ENCODE data around the gene CSTPP1.
"Not testable (repeated sequence)": the region's sequence is repeated elsewhere in the genome, so short reads cannot be mapped to it uniquely, and the experiment has no call there.

Gene CSTPP1

DNA sequence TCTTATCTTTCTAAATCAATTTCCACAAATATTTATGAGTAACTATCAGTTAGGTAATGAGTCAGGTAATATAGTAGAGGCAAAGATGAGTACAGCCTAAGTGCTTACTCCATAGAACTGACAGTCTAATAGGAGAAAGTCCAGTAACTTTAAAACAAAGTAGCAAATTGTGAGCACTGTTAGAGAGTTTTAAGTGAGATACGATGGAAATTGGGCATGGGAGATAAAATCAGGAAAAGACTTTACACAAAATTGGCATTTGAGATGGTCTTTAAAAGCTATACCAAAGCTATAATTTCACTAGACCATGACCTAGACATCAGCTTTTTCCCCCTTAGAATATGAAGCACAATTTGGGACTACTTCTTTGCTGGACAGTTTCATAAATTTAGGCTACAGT lies 113.7 kb downstream of the CSTPP1 start:
- DNase-seq (ENCODE audit: low spot score): no peak

DNA sequence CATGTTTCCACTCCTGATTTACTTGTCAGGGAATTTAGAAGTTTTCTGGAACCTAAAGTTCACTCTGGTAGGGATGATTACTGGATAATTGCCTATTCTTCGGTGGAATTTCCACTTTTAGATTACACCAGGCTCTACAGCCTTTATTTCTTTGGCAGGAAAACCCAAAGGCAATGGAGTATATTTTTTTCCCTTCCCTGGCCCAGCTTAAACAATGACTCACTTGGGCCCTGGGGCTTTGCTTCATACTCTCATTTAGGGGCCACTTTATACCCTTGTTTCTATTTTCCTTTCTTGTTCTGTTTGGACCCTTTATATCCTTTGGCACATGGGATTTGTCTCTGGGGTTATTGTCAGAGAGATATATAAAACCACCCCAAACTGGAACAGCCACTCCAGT lies 114.7 kb downstream of the CSTPP1 start:
- DNase-seq (ENCODE audit: low spot score): no peak

DNA sequence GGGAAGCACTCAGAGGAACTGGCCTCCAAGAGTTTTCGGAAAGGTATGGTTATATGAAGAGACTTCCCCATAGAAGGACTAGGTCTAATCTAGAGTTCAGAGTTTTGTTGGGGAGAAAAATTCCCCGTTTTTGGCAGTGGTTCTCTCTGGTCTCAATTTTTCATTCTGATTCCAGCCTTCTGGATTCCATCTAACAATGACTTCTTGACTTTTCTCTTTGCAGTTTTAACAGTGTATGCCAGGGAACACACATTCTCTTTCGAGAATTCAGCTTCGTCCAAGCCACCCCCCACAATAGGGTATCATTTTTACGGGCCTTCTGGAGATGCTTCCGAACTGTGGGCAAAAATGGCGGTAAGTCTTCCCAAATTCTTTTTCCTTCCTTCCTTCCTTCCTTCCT lies 115.6 kb downstream of the CSTPP1 start:
- no peak for DNase-seq (ENCODE audit: low spot score)

DNA sequence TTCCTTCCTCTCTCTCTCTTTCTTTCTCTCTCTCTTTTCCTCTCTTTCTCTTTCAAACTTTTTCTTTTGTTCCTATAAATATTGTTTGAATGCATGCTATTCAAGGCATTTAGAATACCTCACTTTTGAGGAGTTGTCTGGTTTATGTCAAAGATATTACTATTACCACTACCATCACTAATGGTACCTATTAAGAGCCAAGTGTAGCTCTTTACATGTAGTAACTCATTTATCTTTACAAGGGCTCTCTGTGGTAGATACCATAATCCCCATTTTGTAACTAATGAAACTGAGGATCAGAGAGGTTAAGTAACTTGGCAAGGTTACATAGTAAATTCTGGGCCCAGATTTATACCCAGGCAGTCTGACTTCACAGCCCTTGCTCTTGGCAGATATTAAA lies 116.0 kb downstream of the CSTPP1 start:
- no peak for DNase-seq (ENCODE audit: low spot score)

DNA sequence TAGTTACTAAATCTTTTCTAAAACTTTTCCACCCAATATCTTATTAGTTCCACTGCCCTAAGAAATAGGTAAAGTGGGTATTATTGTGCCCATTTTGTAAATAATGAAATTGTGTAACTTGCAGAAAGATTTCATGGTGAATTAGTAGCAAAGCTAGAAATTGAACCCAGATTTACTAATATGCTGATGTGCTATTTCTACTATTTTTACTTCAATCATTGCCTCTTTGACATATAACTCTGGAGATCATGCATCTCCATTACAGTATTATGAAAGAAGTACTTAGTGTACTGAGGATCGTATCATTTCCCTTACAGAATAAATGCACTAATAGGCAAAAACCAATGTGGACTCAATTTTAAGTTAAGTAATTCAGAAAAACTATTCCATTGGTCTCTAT lies 119.0 kb downstream of the CSTPP1 start:
- no peak for DNase-seq (ENCODE audit: low spot score)

DNA sequence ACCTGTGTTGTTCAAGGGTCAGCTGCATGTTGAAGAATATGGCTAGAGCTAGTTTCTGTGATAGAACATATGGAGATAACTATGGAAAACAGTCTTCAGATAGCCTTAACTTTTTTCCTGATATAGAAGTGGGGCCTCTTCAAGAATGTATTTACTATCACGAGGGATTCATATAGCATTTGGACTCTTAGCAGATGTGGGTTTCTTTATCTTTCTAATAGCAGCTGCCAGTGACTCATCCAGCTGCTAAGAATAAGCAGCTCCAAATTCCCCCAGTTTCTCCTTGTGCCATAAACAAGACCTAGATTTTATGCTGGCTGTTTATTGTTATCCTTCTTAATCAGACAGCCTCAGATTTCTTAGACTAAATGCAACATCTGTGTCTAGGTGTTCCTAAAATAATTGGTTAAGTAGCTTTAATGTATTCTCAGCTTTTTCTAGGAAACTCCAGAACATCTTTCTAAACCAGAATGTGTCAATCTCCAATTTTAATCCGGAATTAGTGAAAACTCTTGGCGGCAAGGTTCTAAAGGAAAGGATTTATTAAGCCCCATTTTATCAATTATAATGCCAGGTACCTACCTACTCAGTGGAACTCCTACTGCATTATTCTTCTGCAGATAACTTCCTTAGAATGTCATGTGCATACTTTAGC lies 119.8 kb downstream of the CSTPP1 start:
- no peak for DNase-seq (ENCODE audit: low spot score)

DNA sequence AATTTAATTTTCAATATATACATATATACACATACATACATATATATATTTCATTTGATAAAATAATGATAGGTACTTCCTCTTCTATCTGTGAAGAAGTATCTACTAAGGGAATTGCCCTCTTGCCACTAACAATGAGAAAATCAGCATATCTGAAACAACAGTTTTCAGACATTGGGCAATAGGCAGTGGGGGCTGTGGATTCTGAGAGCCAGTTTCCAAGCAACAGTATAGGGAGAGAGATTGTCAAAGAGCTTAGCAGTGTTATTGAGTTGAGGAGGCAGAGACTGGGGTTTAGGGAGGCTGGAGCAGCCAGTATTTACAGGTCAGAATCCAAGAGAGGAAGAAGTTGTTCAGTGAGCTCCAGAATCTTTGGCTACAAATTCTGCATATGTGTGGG lies 120.8 kb downstream of the CSTPP1 start:
- no peak for DNase-seq (ENCODE audit: low spot score)

DNA sequence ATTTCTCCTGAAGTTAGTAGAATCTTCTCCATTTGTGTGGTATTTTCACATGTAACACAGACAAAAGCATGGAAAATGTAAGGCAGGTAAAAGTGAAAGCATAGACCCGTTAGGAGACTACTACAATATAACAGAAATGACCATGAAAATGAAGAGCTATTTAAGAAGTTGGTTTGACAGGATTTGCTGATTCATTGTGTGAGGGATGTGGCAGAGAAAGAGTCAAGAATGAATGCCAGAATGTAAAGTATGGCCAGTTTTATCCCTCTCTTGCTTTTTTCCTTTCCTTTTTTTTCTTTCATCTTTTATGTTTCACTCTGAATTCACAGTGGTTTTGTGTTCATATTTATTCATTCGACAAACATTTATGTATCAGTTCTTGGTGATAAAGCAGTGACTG lies 124.2 kb downstream of the CSTPP1 start:
- no peak for DNase-seq (ENCODE audit: low spot score)

DNA sequence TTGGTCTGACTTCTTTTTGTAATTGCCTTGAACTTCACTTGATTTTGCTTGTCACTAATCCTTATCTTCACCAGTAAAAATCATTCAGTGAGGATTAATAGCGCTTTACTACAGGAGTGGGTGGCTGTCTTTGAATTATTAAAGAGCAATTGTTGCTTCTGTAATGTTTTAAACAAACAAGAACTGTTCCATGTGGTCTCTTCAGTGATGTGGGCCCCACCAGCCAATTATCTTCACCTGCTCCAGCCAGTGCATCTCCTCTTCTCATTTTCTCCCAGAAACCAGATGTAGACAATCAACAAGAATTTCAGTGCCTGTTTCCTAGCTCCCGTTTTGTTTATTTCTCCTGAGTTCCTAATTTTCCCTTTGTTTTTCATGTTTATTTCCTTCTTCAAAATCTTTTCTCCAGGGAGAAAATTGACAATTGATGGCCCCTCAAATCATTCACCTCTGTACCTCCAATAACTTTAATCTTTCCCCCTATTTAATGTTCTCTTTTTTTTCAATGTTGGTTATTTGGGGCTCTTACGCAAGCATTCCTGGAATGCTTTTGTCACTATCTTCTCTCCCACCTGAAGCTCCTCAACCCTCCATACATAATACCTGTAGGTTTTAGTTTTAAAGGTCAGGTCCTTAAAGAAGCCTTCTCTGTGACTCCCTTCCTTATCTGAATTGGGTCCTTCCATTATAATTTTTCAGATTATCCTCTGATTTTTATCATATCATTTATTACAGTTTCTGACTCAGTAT lies 125.0 kb downstream of the CSTPP1 start:
- DNase-seq (ENCODE audit: low spot score): no peak

DNA sequence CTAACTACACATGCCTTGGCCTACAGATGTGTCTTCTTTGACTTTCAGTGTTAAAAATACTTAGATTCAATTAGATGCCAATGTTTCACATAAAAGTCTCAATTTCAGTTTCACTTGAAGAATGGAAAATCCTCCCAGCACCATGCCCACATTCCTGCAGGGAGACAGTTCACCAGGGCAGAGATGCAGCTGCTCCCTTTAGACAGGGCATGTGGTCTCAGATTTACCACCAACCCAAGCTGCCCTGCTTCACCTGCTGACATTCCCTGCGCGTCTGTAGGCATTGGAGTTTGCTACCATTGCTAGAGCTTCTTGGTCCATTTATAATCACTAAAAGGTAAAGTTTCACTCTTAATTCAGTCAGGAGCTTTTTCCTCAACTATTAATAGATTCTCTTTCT lies 126.2 kb downstream of the CSTPP1 start:
- DNase-seq (ENCODE audit: low spot score): no peak

DNA sequence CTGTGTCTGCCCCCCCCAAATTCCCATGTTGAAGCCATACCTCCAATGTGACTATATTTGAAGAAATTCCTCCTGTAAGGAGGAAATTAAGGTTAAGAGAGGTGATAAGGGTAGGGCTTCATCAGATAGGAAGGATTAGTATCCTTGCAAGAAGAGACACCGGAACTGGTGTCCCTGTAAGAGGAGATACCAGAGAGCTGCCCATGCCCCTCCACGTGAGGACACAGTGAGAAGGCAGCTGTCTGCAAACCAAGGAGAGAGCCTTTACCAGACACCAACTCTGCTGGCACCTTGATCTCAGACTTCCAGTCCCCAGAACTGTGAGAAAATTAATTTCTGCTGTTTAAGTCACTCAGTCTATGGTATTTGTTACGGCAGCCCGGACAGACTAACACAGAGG lies 130.8 kb downstream of the CSTPP1 start:
- no peak for DNase-seq (ENCODE audit: low spot score)

DNA sequence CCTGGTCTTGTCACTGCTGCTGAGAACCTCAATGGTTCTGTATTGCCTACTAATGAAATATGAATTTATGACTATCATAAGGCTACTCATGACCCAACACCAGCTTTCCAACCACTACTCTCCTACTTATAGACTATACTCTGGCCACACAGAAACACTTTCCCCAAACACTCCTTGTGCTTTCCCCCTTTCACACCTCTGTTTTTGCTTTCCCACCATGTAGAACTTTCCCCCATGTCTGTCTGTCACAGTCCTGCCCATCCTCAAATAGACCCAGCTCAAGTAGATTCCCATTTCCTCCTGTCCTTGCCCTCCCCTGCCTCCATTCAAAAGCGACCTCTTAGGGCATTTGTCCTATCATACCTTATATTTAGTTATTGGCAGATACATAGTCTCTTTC lies 134.2 kb downstream of the CSTPP1 start:
- DNase-seq (ENCODE audit: low spot score): no peak

DNA sequence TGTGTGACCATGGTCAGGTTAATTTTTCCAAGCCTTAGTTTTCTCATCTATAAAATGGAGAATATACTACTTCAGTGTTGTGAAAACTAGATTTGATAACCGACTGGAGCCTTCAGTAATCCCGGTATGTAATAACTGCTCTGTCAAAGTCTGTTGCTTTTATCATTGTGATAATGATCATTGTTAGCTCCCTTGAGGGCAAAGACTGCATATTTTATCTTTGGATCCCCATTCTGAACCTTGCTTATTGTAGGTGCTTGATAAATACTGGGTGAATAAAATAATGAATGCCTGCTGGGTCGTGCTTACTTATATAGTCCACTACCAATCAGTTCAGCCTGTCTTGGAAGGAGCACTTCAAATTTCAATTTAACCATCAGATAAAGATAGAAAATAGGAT lies 134.8 kb downstream of the CSTPP1 start:
- no peak for DNase-seq (ENCODE audit: low spot score)

DNA sequence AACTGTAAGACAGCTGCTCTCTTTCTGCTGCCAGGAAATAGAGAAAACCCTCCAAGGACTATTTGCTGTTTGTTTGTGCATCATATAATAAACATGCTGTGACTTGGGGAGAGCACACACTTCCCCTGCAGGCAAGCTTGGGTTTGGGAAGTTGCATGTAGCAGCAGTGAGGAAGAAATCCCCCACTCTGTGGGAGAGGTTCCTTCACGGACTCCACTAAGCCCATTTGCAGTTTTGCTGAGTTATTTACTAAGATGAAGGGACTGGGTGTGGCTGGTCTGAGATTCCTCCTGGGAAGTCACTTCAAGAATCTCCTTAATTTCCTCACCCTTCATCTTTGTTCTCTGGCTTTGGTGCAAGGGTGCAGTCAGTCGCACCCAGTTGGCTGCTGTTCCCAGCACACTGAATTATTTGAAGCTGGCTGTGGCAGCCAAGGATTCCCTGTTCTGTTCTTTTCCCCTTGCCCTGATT lies 135.3 kb downstream of the CSTPP1 start:
- DNase-seq (ENCODE audit: low spot score): peak; percentile 20

DNA sequence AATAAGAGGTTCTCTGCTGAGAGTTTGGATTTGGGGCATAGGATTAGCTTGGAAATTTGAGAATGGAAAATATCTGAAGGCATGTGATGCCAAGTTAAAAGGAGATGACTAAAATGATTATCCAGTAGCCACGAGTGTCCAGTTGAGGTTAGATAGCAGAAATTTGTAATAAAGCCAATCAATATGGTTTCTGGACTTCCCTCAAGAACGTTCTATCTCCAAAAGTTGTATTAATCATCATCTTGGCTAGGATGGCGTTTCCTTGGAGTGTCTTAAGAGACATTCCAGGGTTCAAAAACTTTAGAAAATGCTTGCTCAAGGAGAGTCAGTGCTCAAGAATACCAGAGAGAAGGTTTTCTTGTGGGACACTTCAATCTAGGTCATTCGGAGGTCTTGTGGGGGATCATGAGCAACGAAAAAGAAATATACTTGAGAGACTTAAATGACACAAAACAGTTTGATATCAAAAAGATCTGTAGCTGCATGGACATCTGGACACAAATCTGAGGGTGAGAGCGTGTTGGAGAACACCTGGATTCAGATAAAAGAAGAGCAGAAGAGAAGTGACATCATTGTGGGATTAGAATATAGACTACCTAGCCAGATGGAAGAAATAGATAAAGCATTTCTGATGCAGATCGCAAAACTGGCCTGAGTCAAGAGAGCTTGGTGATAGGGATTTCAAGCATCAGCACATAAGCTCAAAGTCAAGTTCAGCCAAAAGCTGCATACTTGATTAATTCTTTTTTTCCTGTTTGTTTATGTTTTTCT lies 142.4 kb downstream of the CSTPP1 start:
- no peak for DNase-seq (ENCODE audit: low spot score)

DNA sequence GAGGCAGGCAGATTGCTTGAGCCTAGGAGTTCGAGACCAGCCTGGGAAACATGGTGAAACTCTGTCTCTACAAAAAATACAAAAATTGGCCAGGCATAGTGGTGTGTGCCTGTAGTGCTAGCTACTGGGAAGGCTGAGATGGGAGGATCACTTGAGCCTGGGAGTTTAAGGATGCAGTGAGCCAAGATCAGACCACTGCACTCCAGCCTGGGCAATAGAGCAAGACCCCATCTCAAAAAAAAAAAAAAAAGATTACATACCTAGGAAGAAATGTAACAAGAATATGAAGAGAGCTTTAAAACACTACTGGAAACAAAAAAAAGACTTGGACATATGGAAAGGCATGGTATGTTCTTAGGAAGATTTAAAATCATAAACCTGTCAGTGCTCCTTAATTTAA lies 144.2 kb downstream of the CSTPP1 start:
- DNase-seq (ENCODE audit: low spot score): not testable (repeated sequence)

DNA sequence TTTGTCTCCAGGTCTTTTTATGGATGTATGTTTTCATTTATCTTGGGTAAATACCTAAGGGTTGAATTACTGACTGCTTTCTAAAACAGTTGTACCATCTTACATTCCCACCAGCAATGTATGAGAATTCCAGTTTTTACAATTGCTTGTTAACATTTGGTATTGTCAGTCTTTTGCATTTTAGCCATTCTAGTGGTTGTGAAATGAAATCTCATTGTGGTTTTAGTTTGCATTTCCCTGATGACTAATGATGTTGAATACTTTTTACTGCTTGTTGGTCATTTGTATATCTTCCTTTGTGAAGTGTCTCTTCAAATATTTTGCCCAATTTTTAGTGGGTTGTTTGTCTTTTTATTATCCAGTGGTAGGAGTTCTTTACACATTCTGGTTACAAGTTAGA lies 147.4 kb downstream of the CSTPP1 start:
- no peak for DNase-seq (ENCODE audit: low spot score)

DNA sequence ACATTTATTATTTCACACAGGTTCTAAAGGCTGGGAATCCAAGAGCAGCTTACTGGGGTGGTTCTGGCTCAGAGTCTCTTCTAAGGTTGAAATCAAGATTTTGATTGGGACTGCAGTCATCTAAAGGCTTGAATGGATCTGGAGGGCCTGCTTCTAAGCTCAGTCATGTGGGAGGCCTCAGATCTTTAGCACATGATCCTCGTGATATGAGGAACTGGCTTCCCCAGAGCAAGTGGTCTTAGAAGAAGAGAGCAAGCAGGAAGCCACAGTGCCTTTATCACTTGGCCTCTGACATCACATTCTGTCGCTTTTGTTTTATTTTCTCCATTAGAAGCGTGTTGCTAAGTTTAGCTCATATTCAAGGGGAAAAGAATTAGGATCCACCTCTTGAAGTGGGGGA lies 151.2 kb downstream of the CSTPP1 start:
- no peak for DNase-seq (ENCODE audit: low spot score)

DNA sequence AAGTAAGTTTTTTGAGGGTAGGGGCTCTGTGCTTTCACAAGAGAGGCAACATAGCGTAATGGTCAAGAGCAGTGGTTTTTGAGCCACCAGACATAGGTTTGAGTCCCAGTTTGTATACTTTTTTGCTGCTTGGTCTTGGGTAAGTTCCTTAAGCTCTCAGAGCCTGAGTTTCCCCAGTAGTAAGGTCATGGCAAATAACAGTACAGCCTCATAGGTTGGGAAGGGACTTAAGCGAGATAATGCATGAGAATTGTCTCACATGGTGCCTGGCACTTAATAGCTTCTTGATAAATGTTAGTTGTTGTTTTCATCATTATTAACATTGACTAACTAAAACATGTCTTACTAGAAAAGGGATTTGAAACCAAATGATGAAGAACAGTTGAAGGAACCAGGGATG lies 157.0 kb downstream of the CSTPP1 start:
- DNase-seq (ENCODE audit: low spot score): no peak

DNA sequence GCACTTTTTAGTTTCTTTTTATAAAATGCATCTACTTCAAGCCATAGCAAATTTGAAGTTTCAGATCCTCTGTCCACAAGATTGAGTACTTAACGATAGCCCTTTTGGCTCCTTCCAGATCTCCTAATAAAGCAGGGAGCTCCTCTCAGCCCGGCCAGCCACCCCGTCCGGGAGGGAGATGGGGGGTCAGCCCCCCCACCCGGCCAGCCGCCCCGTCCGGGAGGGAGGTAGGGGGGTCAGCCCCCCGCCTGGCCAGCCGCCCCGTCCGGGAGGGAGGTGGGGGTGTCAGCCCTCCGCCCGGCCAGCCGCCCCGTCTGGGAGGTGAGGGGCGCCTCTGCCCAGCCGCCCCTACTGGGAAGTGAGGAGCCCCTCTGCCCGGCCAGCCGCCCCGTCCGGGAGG lies 160.3 kb downstream of the CSTPP1 start:
- DNase-seq (ENCODE audit: low spot score): not testable (repeated sequence)

DNA sequence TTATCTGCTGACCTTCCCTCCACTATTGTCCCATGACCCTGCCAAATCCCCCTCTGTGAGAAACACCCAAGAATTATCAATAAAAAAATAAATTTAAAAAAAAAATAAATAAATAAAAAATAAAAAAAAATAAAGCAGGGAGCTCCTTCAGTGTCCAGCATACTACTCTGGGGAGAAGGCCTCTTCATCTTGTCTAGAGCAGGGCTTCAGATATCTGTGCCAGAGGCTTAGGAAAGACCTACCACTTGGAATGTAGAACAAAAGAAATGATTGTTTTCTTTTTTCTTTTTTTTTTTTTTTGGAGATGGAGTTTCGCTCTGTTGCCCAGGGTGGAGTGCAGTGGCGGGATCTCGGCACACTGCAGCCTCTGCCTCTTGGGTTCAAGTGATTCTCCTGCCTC lies 161.7 kb downstream of the CSTPP1 start:
- DNase-seq (ENCODE audit: low spot score): not testable (repeated sequence)

DNA sequence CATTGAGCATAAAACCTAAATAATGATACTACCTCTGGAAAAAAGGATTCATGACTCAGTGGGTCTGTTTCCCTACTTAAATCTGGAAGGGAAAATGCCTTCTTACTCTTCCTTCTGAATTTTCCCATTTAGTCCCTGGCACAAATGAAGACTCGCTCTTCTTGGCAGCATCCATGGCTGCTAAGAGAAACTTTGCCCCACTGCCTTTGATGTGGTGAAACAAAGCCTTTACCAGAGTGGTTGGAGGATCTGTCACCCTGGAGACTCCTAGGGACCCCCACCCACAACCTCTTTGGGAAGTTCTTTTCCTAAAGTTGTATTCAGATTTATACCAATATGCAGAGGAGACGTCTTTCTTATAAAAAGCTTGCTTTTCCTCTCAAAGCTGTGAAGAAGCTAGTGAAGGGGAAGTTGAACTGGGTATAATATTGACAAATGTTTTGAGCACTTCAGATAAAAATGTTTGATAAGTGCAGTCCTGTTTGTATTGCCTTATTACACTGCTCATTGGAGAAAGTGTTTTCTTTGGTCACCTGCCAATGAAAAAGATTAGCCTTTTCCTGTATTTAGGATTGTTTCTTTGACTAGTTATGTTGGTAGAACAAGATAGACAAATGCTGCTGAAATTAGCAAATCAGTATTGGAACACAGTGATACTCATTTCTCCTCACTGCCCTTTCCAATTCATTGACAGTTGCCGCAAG lies 162.8 kb downstream of the CSTPP1 start:
- no peak for DNase-seq (ENCODE audit: low spot score)

Data from globus pallidus (tissue), 1 donor.